ENCODE measurements around the gene BMPR1B. TPM values are rescaled to one million over a fixed set of nuclear protein-coding genes. Genes with fewer than 3 reads are reported as not detected.

The BMPR1B gene
- total RNA-seq, 2 donors from 2014 or later = 28.6 to 59.8 TPM

GRCh38 chr4:94877973-94878372 is 120.2 kb downstream of the BMPR1B start:
- Histone ChIP-seq H3K4me3 (no peak overlapping the region), H3K4me1 (replicated peaks) (no peaks in the 10 kb centered on the region), H3K27ac (no peak overlapping the region), H3K27me3 (replicated peaks; ENCODE audit: insufficient read depth) (no peaks in the 10 kb centered on the region), H3K36me3 (no peaks in the 10 kb centered on the region), H3K9me3 (no peaks in the 10 kb centered on the region)
- no peak for DNase-seq (ENCODE audit: low spot score)
- intact Hi-C loops (cut with DNase I) = no loop called here
- TF ChIP-seq POLR2A (IDR thresholded peaks at IDR 0.05) (no peak), POLR2AphosphoS5 (IDR thresholded peaks at IDR 0.05) (no peak), CTCF (IDR thresholded peaks at IDR 0.05) (no peak)
- WGBS = 86% methylated on average over 2 of the region's 2 CpGs

DNA sequence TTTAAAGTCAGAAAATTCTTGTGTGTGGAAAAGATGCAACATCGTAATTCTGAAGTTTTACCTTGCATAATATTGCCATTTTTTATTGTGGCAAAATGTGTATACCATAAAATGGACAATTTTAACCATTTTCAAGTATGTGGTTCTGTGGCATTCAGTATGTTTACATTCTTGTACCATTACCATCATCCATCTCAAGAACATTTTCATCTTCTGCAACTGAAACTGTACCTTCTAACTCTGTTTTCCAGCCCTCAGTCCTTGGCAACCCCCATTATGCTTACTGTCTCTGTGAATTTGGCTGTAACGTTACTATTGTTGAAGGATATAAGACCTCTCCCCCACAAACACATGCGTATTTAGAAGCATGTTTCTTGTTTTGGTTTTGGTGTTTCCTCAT is 123.2 kb downstream of the BMPR1B start:
- no peak for DNase-seq (ENCODE audit: low spot score)
- H3K27me3 ChIP-seq (replicated peaks; ENCODE audit: insufficient read depth) = no peaks in the 10 kb centered on the region
- 98% methylated on average over 3 of the region's 3 CpGs for WGBS
- no peak overlapping the region for H3K27ac ChIP-seq
- no peak overlapping the region for H3K4me3 ChIP-seq
- no peaks in the 10 kb centered on the region for H3K4me1 ChIP-seq (replicated peaks)
- H3K9me3 ChIP-seq = no peaks in the 10 kb centered on the region
- intact Hi-C loops (cut with DNase I) = no loop called here
- TF ChIP-seq POLR2A (IDR thresholded peaks at IDR 0.05) = no peak
- no peak for TF ChIP-seq POLR2AphosphoS5 (IDR thresholded peaks at IDR 0.05)
- no peak for TF ChIP-seq CTCF (IDR thresholded peaks at IDR 0.05)
- no peaks in the 10 kb centered on the region for H3K36me3 ChIP-seq

DNA sequence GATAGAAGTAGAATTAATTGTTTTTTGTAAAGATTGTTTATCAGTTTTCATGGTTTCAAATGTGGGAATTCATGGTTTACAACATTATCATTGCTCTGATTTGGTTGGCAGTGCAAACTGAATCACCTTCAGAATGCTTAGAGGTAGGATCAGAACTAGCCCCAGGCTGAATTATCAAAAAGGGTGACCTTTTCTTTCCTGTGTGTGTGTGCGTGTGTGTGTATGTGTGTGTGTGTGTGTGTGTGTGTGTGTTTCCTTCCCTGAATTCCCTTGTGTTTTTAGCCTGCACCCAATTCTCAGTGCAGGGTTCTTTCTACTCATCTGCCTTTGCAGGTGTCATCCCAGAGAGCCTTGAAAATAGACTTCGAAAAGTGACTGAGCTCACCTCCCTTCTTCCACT is 125.0 kb downstream of the BMPR1B start:
- TF ChIP-seq POLR2AphosphoS5 (IDR thresholded peaks at IDR 0.05) (no peak), POLR2A (IDR thresholded peaks at IDR 0.05) (no peak), CTCF (IDR thresholded peaks at IDR 0.05) (no peak)
- intact Hi-C loops (cut with DNase I) = no loop called here
- Histone ChIP-seq H3K27me3 (replicated peaks; ENCODE audit: insufficient read depth) (no peaks in the 10 kb centered on the region), H3K4me3 (no peak overlapping the region), H3K4me1 (replicated peaks) (no peaks in the 10 kb centered on the region), H3K36me3 (no peaks in the 10 kb centered on the region), H3K9me3 (no peaks in the 10 kb centered on the region), H3K27ac (no peak overlapping the region)
- WGBS = 97% methylated on average over 2 of the region's 2 CpGs
- no peak for DNase-seq (ENCODE audit: low spot score)

GRCh38 chr4:94887027-94887426 is 129.3 kb downstream of the BMPR1B start:
- H3K36me3 ChIP-seq = no peaks in the 10 kb centered on the region
- 82% methylated on average over 3 of the region's 3 CpGs for WGBS
- TF ChIP-seq POLR2AphosphoS5 (IDR thresholded peaks at IDR 0.05) (no peak), CTCF (IDR thresholded peaks at IDR 0.05) (no peak), POLR2A (IDR thresholded peaks at IDR 0.05) (no peak)
- no peaks in the 10 kb centered on the region for H3K9me3 ChIP-seq
- intact Hi-C loops (cut with DNase I) = no loop called here
- no peak overlapping the region for H3K27ac ChIP-seq
- no peaks in the 10 kb centered on the region for H3K4me1 ChIP-seq (replicated peaks)
- H3K4me3 ChIP-seq = no peak overlapping the region
- DNase-seq (ENCODE audit: low spot score) = no peak
- H3K27me3 ChIP-seq (replicated peaks; ENCODE audit: insufficient read depth) = no peaks in the 10 kb centered on the region

DNA sequence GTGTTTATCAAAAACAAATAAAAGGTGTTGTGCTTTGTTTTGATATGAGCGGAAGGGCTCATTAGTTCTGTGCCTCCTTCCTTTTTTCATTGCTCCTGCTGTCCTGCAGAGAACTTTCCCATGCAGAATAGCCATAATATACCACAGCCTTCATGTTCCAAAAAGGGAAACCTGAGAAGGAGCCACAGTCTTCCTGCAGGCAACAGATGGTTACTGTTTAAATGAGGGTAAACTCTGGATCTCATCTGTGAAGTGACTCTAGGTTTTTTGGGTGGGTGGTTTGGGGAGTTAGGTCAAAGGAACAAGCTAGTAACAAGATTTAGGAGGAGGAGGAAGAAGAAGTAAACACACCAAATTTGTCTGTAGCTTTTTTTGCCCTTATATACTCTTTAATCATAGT is 131.8 kb downstream of the BMPR1B start:
- TF ChIP-seq CTCF (IDR thresholded peaks at IDR 0.05) (no peak), POLR2AphosphoS5 (IDR thresholded peaks at IDR 0.05) (no peak), POLR2A (IDR thresholded peaks at IDR 0.05) (no peak)
- no peak overlapping the region for H3K4me3 ChIP-seq
- WGBS = 71% methylated on average over 1 of the region's 1 CpG
- H3K9me3 ChIP-seq = no peaks in the 10 kb centered on the region
- intact Hi-C loops (cut with DNase I) = no loop called here
- no peak for DNase-seq (ENCODE audit: low spot score)
- no peaks in the 10 kb centered on the region for H3K27me3 ChIP-seq (replicated peaks; ENCODE audit: insufficient read depth)
- no peaks in the 10 kb centered on the region for H3K4me1 ChIP-seq (replicated peaks)
- no peak overlapping the region for H3K27ac ChIP-seq
- no peaks in the 10 kb centered on the region for H3K36me3 ChIP-seq

All from prostate gland (tissue), 2 donors.